NCI-H774 (cell line): ENCODE measurements around the gene ZNF462.

Experiments used
- DNase-seq: peaks from one replicate; lab custom pipeline; 2025; lab: John Stamatoyannopoulos, UW

ZNF462 gene

DNA sequence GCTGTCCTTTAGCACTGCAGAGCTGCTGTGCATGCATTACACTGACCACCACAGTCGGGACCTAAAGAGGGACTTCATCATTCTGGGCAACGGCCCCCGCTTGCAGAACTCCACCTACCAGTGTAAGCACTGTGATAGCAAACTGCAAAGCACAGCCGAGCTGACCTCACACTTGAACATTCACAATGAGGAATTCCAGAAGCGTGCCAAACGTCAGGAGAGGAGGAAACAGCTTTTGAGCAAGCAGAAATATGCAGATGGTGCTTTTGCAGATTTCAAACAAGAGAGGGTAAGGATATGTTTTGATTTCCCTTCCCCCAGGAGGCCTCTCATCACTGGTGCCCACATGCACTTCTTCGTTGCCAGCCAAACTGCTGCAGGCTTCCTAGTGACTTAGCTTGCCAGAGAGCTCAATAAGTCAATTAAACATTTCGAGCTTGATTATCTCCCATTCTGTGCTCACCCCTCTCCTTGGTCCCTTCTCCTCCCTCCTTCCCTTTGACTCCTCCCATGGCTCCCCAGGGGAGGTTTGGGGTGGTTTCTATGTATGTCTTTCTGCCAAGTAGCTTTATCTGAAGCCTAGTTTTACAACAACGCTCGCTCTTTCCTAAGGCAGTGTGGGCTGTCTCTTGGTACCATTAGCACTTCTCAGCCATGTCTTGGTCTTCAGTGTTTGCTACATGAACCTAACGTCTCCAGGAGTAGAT lies 66.7 kb downstream of the ZNF462 start:
- no peak for DNase-seq

DNA sequence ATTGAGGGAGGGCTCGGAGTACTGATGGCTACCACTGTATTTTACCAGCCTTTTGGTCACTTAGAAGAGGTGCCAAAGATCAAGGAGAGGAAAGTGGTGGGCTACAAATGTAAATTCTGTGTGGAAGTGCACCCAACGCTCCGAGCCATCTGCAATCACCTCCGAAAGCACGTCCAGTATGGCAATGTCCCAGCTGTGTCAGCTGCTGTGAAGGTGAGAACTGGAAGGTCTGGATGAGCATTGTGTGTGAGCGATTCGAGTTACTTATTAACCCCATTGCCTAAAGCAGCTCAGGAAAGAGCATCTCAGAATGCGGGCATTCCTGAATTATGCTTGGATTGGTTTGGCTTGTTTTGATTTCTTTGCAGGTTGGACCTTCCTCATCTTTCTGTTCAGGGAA lies 67.5 kb downstream of the ZNF462 start:
- DNase-seq = no peak

DNA sequence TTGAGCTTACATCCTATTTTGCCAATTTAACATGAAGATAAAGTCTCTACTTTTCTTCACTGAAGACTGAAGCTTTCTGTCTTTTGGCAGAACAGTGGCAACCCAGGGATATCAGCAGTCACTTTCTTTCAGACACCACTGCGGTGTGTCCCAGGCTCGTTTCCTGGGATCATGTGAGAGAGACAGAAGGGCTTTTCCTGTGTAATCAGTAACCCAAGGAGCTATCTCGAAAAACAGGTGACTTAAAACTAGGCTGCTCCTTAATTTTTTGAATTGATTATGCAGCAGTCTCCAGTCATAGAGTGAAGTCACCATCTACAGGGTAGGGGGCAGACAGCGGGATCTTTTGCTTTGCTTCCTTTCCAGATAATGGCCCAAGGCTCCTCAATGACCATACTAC lies 68.5 kb downstream of the ZNF462 start:
- no peak for DNase-seq

DNA sequence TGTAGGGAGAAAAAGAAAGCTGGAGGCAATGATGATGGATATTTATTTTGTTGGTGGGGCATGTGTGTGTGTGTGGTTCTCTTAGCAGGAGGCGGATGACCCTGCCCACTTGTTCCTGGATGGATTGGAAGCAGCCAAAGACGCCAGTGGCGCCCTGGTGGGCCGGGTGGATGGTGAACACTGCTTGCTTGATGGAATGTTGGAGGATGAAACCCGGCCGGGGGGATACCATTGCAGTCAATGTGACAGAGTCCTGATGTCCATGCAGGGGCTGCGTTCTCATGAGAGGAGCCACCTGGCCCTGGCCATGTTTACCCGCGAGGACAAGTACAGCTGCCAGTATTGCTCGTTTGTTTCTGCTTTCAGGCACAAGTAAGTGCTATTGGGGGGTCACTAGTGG lies 69.2 kb downstream of the ZNF462 start:
- no peak for DNase-seq

DNA sequence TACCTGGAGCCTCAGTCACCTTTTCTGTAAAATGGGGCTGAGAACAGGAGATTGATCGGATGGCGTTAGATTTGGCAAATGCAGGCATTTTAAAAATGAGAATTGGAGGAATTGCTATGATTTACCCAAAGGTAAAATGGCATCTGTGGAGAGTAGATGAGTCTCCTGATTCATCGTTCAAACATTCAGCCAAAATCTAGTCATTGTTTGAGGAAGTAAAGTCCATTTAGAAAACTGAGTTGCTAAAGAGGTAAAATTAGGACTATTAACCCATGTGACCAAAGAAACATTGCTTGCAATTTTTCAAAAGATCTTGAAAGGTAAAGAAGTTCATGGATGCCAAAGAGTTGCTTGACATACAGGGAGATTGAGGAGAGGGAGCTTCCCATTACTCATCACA lies 69.7 kb downstream of the ZNF462 start:
- DNase-seq = no peak

DNA sequence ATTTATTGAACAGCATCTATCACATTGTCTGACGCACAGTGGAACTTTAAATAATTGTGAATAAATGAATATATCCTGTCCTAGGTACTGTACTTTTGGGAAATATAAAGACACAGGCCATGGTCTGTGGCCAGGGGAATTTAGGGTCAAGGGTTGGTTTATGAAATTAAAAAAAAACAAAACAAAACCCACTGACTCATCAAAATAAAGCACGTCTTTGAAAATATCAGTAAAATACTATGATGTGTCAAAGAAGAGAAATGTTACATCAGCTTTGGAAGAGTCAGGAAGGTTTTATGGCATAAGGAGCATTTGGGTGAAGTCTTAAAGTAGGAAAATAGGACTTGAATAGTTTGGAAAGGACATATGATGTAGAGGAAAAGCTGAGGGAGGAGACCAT lies 70.5 kb downstream of the ZNF462 start:
- no peak for DNase-seq

DNA sequence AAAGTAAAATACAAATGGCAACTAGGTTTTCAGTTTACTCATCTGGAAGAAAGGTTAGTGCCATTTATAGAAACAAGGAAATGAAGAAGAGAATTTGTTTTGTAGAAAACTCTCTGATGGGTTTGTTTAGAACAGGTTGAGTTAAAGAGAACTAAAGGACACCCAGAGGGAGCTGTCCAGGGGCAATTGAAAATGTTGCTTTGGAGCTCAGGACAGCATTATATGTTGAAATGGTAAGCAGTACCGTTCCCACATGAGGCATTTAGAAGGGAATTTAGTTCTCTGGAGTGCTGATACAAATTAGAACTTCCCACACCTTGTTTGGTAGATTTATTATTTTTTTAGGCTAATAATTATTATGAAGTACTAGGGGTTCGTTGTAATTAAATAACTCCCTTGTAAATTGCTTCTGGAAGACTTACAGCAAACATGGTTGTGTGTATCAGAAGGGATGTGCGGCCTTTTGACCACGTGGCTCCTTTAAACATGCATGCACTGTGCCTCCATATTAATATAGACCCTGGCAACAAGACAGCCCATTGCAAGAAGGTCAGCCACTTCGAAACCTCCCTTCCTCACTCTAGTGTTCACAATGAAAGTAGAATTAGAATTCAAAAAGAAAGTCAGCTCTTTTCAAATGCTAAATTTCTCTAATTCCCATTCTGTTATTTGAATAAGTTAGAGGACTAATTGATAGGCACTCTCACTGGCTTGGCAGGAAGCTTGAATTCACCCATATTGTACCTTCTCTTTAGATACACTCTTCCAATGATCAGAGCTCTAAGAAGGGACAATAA lies 71.7 kb downstream of the ZNF462 start:
- no peak for DNase-seq

DNA sequence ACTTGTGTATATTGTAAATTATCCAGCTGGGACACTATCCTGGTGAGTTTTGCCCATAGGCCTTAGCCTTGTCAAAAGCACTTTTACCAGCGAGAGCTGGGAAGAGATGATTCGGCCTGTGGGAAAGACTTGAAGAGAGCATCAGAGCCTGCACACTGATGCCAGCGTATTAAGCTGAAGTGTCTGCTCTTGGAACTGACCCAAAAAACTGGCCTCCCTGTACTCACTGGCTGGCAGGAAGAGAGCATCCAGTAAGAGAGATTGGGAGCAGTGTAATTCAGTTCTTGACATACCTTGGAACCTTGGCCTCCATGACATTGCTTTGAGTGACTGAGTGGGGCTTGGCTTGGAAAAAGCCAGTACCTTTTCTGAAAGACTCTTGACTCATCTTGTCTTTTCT lies 73.7 kb downstream of the ZNF462 start:
- no peak for DNase-seq

DNA sequence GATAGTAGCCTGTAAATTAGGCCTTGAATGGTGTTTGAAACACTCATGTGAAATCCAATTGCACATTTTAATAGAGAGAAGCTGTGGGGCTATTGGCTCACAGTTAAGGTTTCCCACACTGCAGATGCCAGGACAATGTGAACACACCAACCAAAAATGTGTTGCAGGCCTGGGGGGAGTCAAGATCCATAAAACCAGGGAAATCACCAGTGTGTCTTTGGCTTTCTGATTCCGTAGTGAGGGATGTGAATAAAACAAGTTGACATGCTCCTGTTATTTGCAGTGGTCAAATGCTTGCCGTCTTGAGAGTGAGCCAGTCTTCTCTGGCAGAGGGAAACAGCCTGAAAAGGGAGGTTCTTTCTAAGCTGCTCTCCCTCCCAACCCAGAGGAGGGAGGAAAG lies 79.0 kb downstream of the ZNF462 start:
- no peak for DNase-seq

DNA sequence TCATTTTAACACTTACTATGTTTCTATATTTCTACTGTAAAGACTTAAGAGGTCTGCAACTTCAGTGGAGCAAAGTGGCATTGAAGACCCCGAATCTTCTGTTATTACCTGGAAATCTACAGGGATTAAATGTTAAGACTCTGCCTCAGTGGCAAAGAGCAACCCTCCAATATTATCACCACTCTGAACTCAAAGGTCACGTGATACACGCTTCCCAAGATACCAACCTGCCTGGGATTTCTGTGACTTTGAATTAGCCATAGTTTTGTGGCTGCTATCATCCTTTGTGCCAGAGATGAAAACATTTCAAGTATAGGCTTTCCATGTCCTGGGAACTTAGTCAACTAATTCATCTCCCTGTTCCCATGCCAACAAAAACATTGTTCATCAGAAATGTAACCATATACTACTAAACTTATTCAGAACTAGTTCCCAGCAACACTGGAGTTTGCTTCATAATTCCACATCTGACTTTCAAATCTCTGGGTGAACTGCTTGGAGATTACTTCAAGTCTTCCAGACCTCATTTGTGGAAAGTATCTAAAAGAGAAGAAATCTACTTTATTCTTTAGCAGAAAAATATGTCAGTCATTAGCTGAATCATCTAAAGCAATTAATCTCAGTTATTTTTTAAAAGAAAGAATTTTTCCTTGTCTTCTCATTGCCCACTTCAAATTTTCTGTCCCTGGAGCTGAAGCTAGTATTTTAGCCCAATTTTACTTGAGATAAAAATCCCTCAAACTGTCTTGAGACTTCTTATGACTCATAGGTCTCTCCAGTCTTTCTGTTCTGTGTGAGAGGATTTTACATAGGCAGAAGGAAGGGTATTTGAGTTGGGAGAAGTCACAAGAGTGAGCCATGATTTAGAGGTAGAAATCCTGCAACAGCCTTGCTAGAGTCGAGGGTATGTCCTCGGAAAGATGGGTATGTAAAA lies 83.0 kb downstream of the ZNF462 start:
- DNase-seq = no peak

DNA sequence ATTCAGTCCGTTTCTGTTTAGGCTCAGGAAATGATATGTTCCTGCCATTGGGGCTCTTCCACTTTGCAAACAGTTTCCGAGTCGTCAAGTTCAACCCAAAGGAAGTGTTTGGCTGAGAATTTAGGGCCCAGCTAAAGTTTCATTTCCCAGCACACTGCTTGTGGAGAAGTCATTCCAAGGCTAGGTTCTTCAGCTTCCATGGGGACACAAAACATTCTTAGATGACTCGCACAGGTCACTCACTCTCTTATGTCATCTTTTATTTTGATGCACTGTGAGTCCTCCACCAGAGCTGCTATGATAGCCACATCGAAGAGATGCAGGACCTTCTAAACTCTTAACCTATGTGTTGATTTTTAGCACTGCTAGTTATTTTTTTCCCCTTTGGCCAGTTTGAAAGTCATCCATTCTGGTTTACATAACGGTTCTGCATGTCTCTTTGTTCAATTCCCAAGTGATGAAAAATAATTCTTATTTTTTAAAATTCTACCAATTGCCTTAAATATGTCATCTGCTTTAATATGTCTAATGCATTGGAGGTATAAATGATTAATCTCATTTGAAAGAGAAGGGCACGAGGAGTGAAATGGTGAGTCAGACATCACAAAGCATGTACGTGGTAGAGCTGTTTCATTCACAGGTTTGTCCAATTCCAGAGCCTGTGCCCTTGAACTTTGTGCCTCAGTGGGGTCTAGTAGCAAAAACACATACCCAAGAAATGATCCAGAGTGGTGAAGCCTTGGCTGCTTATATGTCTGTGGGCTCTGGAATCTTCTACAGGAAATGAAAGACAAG lies 84.3 kb downstream of the ZNF462 start:
- DNase-seq = no peak

DNA sequence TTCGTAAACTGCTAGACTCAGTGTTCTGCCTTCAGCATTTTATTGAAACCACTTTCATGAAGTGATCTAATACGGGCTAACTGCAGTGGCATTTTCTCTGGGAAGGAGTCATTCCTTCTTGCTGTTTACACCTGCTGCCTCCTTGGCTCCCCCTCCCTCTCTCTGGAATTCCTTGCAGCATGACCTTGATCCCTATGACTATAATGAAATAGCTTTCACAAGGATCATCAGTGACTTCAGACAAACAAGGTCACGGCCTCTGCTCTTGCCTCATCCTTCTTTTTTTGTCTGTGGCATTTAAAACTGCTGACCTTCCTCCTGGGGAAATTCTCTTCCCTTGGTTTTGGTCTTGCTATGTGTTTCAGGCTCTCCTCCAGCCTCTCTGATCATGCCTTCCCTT lies 90.2 kb downstream of the ZNF462 start:
- DNase-seq = no peak

DNA sequence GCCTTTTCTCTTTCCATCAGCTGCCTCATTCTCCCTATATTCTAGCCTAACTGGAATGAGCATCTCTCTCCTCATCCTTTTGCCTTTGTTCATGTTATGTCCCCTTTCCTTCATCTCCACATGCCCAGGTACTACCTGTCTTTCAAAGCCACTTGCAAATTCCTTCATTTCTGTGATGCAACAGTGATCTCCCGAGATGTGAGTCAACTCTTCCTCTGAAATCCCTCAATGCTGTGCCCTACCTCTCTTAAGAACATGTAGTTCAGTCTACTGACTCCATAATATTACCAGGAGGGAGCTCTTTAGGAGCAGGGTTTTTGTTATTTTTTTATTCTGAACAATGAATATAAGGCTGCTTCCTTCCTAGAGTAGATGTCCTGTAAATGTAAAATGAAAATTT lies 91.6 kb downstream of the ZNF462 start:
- DNase-seq = no peak

DNA sequence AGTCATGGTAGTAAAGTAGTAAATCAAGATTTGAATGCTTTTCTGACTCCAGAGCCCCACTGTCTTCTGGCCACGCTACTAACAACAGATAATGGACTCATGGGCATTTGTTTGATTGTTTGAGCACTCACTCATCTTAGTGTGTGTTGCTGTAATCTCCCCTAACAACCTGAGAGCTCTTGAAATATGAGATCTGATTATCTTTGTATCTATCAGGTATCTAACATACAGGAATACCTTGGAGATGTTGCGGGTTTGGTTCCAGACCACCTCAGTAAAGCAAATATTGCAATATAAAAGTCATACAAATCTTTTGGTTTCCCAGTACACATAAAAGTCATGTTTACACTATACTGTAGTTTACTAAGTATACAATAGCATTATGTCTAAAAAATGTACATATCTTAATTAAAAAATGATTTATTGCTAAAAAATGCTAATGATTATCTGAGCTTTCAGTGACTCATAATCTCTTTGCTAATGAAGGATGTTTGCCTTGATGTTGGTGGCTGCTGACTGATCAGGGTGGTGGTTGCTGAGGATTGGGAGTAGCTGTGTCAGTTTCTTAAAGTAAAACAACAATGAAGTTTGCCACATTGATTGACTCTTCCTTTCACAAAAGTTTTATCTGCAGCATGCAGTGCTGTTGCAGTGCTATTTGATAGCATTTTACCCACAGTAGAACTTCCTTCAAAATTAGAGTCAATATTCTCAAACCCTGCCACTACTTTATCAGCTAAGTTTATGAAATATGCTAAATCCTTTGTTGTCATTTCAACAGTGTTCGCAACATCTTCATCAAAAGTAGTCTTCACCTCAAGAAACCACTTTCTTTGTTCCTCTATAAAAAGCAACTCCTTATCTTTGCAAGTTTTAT lies 92.2 kb downstream of the ZNF462 start:
- DNase-seq = no peak

DNA sequence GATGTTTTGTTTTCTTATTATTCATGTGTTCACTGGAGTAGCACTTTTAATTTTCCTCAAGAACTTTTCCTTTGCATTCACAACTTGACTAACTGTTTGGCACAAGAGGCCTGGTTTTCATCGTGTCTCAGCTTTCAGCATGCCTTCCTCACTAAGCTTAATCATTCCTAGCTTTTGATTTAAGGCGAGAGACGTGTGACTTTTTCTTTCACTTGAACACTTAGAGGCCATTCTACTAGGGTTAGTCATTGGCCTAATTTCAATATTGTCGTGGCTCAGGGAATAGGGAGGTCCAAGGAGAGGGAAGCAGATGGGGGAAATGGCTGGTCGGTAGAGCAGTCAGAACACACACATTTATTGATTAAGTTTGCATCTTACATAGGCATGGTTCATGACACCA lies 94.0 kb downstream of the ZNF462 start:
- no peak for DNase-seq

DNA sequence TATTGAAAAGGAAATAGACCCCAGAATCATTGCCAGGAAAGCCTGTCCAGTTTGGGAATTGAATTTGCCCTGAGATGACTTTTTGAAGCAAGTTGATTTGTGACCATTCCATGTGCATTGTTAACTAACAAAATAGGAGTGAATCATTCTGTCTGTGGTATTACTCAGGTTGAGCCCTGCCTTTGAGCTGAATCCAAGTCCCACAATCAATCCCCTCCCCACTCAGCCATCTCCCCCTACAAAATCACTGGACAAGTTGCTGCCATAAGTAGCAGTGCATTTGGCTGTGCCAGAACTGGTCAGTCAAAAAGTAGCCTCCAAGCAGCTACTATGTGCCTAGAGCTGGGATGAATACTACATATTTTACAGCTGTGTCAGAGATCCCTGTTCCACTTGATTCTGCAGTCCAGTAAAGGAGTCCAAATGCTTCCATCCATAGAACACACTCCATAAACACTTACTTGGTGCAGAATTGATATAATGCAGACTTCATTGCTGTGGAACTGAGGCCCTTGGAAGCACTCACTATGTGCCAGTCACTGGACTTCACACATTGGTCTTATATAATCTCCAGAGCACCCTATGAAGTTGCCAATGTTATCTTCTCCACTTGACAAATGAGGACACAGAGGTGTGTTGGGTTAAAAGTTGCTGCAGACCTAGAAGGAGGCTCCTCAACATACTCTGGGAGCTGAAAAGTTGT lies 96.1 kb downstream of the ZNF462 start:
- DNase-seq = no peak

DNA sequence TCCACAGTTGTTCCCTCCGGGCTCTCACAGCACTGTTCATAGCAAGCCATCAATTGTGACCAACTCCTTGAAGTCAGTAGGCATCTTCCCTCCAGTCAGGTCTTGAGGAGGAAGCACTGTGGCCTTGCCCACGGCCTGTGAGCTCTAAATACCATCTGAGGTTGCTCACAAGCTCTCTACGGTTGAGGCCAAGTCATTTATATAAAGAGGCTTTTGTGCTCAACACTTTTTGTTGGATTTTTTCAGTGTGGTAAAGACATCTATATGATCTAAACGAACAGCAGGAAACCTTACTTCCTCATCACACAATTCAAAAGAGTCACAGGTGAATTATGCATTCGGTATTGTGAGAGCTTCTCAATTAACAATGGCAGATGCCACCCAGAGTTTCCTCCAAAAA lies 97.3 kb downstream of the ZNF462 start:
- DNase-seq = no peak

DNA sequence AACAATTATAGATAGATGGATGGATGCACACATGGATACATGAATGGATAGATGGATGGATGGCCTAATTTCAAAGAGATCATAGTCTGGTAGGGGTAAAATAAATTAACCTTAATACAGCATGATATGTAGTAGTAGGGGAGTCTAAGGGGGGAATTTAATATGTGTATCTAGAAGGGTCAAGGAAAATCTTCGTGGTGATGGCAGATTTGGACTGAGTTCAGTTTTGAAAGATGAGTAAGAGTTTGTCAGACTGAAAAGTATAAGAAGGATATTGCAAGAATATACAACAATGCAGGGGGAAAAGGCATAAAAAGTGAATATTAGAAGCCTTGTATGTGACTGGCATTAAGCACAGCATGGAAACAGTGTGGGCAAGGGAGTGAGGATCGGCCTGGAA lies 98.7 kb downstream of the ZNF462 start:
- no peak for DNase-seq

DNA sequence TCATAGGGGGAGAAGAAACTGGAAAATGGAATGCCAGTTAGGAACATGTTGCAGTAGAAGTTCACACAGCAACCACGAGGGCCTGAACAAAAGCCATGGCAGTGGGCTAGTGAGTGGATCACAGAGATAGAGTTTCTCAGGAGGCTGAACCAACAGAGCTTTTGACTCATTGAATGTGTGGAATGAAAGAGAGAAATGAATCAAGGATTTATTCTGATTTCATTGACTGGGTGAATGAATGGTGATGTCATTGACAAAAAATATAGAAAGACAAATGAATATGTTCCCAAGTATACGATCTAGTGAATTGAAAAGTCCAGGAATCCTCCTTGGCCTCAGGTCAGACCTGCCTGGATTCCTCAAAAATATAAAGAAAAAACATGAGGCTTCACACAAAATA lies 99.2 kb downstream of the ZNF462 start:
- no peak for DNase-seq
